ENCODE data around the gene PTPN3. TPM values are rescaled to one million over a fixed set of nuclear protein-coding genes. Genes with fewer than 3 reads are reported as not detected.
"Not testable (repeated sequence)": the region's sequence is repeated elsewhere in the genome, so short reads cannot be mapped to it uniquely, and the experiment has no call there.

Gene PTPN3
- total RNA-seq, 1 donor from 2014 or later = 3.7 TPM

- Mint-ChIP-seq H3K4me3 (ENCODE audit: low read depth) (no peak overlapping the region), H3K9me3 (ENCODE audit: low read depth) (no peaks in the 10 kb centered on the region), H3K27ac (no peak overlapping the region), H3K36me3 (ENCODE audit: insufficient read depth) (no peaks in the 10 kb centered on the region), H3K27me3 (peaks cover 20% of the 10 kb centered on the region), H3K4me1 (ENCODE audit: low read depth) (no peaks in the 10 kb centered on the region)
- no peak for DNase-seq (ENCODE audit: low spot score, unreplicated experiment)
- TF ChIP-seq CTCF (IDR thresholded peaks at IDR 0.05; ENCODE audit: unreplicated experiment) = no peak
These were observed 14.2 kb upstream of the PTPN3 start for GRCh38 chr9:109512170-109512756.

- no peaks in the 10 kb centered on the region for H3K9me3 Mint-ChIP-seq (ENCODE audit: low read depth)
- H3K27ac Mint-ChIP-seq = no peak overlapping the region
- peaks cover 20% of the 10 kb centered on the region for H3K27me3 Mint-ChIP-seq
- no peak for DNase-seq (ENCODE audit: low spot score, unreplicated experiment)
- H3K36me3 Mint-ChIP-seq (ENCODE audit: insufficient read depth) = no peaks in the 10 kb centered on the region
- no peak overlapping the region for H3K4me3 Mint-ChIP-seq (ENCODE audit: low read depth)
- TF ChIP-seq CTCF (IDR thresholded peaks at IDR 0.05; ENCODE audit: unreplicated experiment) = no peak
- no peaks in the 10 kb centered on the region for H3K4me1 Mint-ChIP-seq (ENCODE audit: low read depth)
These were observed 12.4 kb upstream of the PTPN3 start for GRCh38 chr9:109510506-109510905.

- not testable (repeated sequence) for H3K4me3 Mint-ChIP-seq (ENCODE audit: low read depth); H3K4me1 Mint-ChIP-seq (ENCODE audit: low read depth); H3K27ac Mint-ChIP-seq; H3K9me3 Mint-ChIP-seq (ENCODE audit: low read depth); H3K36me3 Mint-ChIP-seq (ENCODE audit: insufficient read depth); DNase-seq (ENCODE audit: low spot score, unreplicated experiment)
- H3K27me3 Mint-ChIP-seq = peaks cover 23% of the 10 kb centered on the region
These were observed 11.9 kb upstream of the PTPN3 start for GRCh38 chr9:109510042-109510441.

GRCh38 chr9:109509611-109510010, 11.5 kb upstream of the PTPN3 start:
- TF ChIP-seq CTCF (IDR thresholded peaks at IDR 0.05; ENCODE audit: unreplicated experiment) = no peak
- Mint-ChIP-seq H3K36me3 (ENCODE audit: insufficient read depth) (no peaks in the 10 kb centered on the region), H3K4me1 (ENCODE audit: low read depth) (no peaks in the 10 kb centered on the region), H3K27ac (no peak overlapping the region), H3K4me3 (ENCODE audit: low read depth) (no peak overlapping the region), H3K27me3 (peaks cover 26% of the 10 kb centered on the region), H3K9me3 (ENCODE audit: low read depth) (no peaks in the 10 kb centered on the region)
- DNase-seq (ENCODE audit: low spot score, unreplicated experiment) = no peak

- H3K36me3 Mint-ChIP-seq (ENCODE audit: insufficient read depth) = no peaks in the 10 kb centered on the region
- no peaks in the 10 kb centered on the region for H3K4me1 Mint-ChIP-seq (ENCODE audit: low read depth)
- no peak overlapping the region for H3K27ac Mint-ChIP-seq
- DNase-seq (ENCODE audit: low spot score, unreplicated experiment) = no peak
- H3K9me3 Mint-ChIP-seq (ENCODE audit: low read depth) = no peaks in the 10 kb centered on the region
- H3K27me3 Mint-ChIP-seq = peaks cover 39% of the 10 kb centered on the region
- H3K4me3 Mint-ChIP-seq (ENCODE audit: low read depth) = no peak overlapping the region
- TF ChIP-seq CTCF (IDR thresholded peaks at IDR 0.05; ENCODE audit: unreplicated experiment) = no peak
These were observed 9.3 kb upstream of the PTPN3 start for GRCh38 chr9:109507421-109507838.

- no peak for TF ChIP-seq CTCF (IDR thresholded peaks at IDR 0.05; ENCODE audit: unreplicated experiment)
- Mint-ChIP-seq H3K27me3 (peaks cover 51% of the 10 kb centered on the region), H3K36me3 (ENCODE audit: insufficient read depth) (no peaks in the 10 kb centered on the region), H3K4me3 (ENCODE audit: low read depth) (no peak overlapping the region), H3K4me1 (ENCODE audit: low read depth) (no peaks in the 10 kb centered on the region), H3K9me3 (ENCODE audit: low read depth) (no peaks in the 10 kb centered on the region), H3K27ac (no peak overlapping the region)
- DNase-seq (ENCODE audit: low spot score, unreplicated experiment) = no peak
These were observed 8.1 kb upstream of the PTPN3 start for GRCh38 chr9:109506097-109506712.

All from progenitor cell of endocrine pancreas (in vitro differentiated cells).